IPS-20b (cell line): ENCODE results near the gene LAMC3.
A peak's percentile ranks its signal among the peaks of the same experiment; 100 is the strongest.

ENCODE experiments used
- H3K27ac ChIP-seq: one replicate; pipeline ENCODE4 v1.5.1; 2013; ENCODE audit warnings: low read length
- H3K27me3 ChIP-seq: 2 replicates; pipeline ENCODE4 v1.6.1; 2013; ENCODE audit warnings: mild to moderate bottlenecking, low read length, inconsistent platforms; ENCODE audit not compliant: insufficient read depth
- H3K36me3 ChIP-seq: 2 replicates; pipeline ENCODE4 v1.6.1; 2013; ENCODE audit warnings: low read depth, mild to moderate bottlenecking, inconsistent platforms, low read length, moderate library complexity; ENCODE audit not compliant: insufficient read depth
- H3K4me1 ChIP-seq: 2 replicates; pipeline ENCODE4 v1.6.1; 2013; ENCODE audit warnings: mild to moderate bottlenecking, control low read depth, inconsistent platforms, low read length, moderate library complexity; ENCODE audit not compliant: insufficient read depth
- H3K4me3 ChIP-seq: 2 replicates; pipeline ENCODE4 v1.5.1; 2013; ENCODE audit warnings: mild to moderate bottlenecking, low read length, inconsistent platforms
- H3K9ac ChIP-seq: 2 replicates; pipeline ENCODE4 v1.6.1; 2013; ENCODE audit warnings: low read depth, mild to moderate bottlenecking, inconsistent platforms, low read length, moderate library complexity
- H3K9me3 ChIP-seq: 2 replicates; pipeline ENCODE4 v1.6.1; 2013; ENCODE audit warnings: mild to moderate bottlenecking, low read depth, low read length, inconsistent platforms; ENCODE audit not compliant: insufficient read depth

The LAMC3 gene

GRCh38 chr9:131008909-131009618 lies at the start of gene LAMC3:
LAMC3 (plus strand) TSS chr9:131009174; CDS start chr9:131009215, 41 bp downstream.
- H3K36me3 ChIP-seq: no peaks in the 10 kb centered on the region
- H3K27ac ChIP-seq: no peak within 1 kb of the TSS
- peak within 1 kb of the TSS; percentile 46; the same call in 1 of the 2 replicates for H3K9ac ChIP-seq
- peaks cover 14% of the 10 kb centered on the region for H3K4me1 ChIP-seq
- no peaks in the 10 kb centered on the region for H3K9me3 ChIP-seq
- H3K4me3 ChIP-seq: peak within 1 kb of the TSS; percentile 62; the same call in 1 of the 2 replicates
- H3K27me3 ChIP-seq: peaks cover 24% of the 10 kb centered on the region

DNA sequence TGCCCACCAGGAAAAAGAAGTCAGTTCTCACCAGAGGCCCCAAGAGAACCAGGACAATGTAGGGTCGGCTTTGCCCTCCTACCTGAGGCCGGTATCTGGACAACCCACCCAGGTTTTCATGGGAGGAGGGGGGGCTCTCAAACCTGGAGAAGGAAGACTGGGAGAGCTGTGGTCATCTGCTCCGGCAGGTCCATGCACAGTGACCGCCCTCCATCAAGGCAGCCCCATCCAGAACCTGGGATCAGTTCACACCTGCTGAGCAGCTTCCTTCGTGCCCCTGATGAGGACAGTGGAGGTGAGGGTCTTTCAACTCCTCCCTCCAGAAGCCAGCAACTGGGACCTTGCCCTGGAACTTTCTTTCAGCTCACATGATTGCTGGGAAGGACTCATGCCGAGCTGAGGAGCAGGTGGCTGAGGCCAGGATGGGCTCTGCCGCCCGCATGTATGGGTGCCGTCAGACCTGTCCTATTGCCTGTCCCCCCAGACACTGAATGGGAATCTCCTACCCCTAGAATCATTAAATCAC lies 49.1 kb upstream of the LAMC3 start:
- H3K27me3 ChIP-seq: no peaks in the 10 kb centered on the region
- H3K4me1 ChIP-seq: no peaks in the 10 kb centered on the region

GRCh38 chr9:130960522-130961378 lies 48.2 kb upstream of the LAMC3 start:
- Histone ChIP-seq H3K27me3 (no peaks in the 10 kb centered on the region), H3K36me3 (no peaks in the 10 kb centered on the region), H3K9ac (no peak overlapping the region), H3K4me1 (no peaks in the 10 kb centered on the region), H3K4me3 (no peak overlapping the region), H3K9me3 (peaks cover 3% of the 10 kb centered on the region; the same call in 1 of the 2 replicates), H3K27ac (no peak overlapping the region)

More for the DNA sequence above, 49.1 kb upstream of the LAMC3 start:
- H3K4me3 ChIP-seq: no peak overlapping the region
- no peak overlapping the region for H3K9ac ChIP-seq
- H3K9me3 ChIP-seq: peaks cover 5% of the 10 kb centered on the region; the same call in 1 of the 2 replicates
- H3K27ac ChIP-seq: no peak overlapping the region
- H3K36me3 ChIP-seq: no peaks in the 10 kb centered on the region

GRCh38 chr9:130961511-130962300 lies 47.3 kb upstream of the LAMC3 start:
- Histone ChIP-seq H3K4me3 (no peak overlapping the region), H3K4me1 (no peaks in the 10 kb centered on the region), H3K27me3 (no peaks in the 10 kb centered on the region), H3K9me3 (peaks cover 3% of the 10 kb centered on the region; the same call in 1 of the 2 replicates), H3K27ac (no peak overlapping the region), H3K36me3 (no peaks in the 10 kb centered on the region), H3K9ac (no peak overlapping the region)

DNA sequence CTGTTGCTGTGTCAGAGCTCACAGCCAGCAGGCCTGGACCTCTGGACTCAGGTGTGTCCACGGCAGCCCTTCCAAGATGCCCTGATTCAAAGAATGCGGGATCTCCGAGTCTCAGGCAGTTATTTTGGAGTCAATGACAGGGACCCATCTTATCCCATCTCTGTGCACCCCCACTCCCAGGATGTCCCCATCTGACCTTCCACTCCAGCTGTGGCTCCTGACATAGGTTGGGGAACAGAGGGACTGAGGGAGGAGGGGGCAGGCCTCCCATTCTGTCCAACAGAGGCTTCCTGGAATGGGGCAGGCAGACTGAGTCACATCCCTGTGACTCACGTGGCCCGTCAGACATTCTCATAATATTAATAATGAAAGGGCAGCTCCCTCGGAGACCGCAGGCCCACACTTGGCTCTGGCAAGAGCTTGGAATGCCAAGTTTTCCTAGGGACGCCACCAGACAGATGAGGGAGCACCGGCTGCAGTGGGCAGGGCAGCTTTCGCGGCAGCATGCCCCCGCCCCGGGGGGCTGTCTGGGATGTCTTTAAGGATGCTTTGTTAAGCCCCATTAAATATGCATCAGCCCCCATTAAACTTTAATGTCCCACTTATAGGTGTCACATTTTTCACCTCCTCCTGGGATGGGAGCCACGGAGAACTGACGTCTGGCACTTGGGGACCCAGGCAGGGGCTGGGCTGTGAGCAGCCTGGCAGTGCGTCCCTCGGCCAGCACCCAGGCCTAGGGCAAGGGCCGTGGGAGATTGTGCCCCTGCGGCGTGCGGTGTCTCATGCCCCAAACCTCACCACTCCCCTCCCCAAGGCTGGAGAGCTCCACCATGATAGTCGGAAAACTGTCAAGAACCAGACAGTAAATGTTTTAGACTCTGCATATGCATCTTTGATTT lies 46.3 kb upstream of the LAMC3 start:
- Histone ChIP-seq H3K9me3 (peaks cover 3% of the 10 kb centered on the region; the same call in 1 of the 2 replicates), H3K27ac (no peak overlapping the region), H3K4me3 (no peak overlapping the region), H3K36me3 (no peaks in the 10 kb centered on the region), H3K27me3 (no peaks in the 10 kb centered on the region), H3K4me1 (no peaks in the 10 kb centered on the region), H3K9ac (no peak overlapping the region)

- H3K27me3 ChIP-seq: no peaks in the 10 kb centered on the region
- no peaks in the 10 kb centered on the region for H3K4me1 ChIP-seq
- no peak overlapping the region for H3K4me3 ChIP-seq
- H3K27ac ChIP-seq: no peak overlapping the region
- H3K36me3 ChIP-seq: no peaks in the 10 kb centered on the region
- H3K9ac ChIP-seq: no peak overlapping the region
- H3K9me3 ChIP-seq: peaks cover 3% of the 10 kb centered on the region; the same call in 1 of the 2 replicates
These were observed 45.6 kb upstream of the LAMC3 start for GRCh38 chr9:130963337-130963908.

DNA sequence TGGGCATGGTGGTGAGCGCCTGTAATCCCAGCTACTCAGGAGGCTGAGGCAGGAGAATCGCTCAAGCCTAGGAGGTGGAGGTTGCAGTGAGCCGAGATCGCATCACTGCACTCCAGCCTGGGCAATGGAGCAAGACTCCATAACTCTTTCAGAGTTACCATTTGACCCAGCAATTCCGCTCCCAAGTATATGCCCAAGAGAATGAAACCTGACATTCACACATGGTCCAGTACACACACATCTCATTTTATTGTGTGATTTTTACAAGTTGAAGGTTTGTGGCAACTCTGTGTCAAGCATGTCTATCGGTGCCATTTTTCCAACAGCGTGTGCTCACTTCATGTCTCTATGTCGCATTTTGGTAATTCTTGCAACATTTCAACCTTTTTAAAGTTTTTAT lies 45.1 kb upstream of the LAMC3 start:
- H3K4me1 ChIP-seq: no peaks in the 10 kb centered on the region
- no peak overlapping the region for H3K27ac ChIP-seq
- no peak overlapping the region for H3K4me3 ChIP-seq
- no peaks in the 10 kb centered on the region for H3K36me3 ChIP-seq
- H3K9me3 ChIP-seq: no peaks in the 10 kb centered on the region
- no peak overlapping the region for H3K9ac ChIP-seq
- no peaks in the 10 kb centered on the region for H3K27me3 ChIP-seq

- Histone ChIP-seq H3K9me3 (no peaks in the 10 kb centered on the region), H3K36me3 (no peaks in the 10 kb centered on the region), H3K27me3 (no peaks in the 10 kb centered on the region), H3K4me3 (no peak overlapping the region), H3K27ac (no peak overlapping the region), H3K9ac (no peak overlapping the region), H3K4me1 (no peaks in the 10 kb centered on the region)
These were observed 43.3 kb upstream of the LAMC3 start for GRCh38 chr9:130965680-130966079.

GRCh38 chr9:130970052-130970451 lies 38.9 kb upstream of the LAMC3 start:
- no peak overlapping the region for H3K4me3 ChIP-seq

GRCh38 chr9:130970855-130971254 lies 38.1 kb upstream of the LAMC3 start:
- Histone ChIP-seq H3K36me3 (no peaks in the 10 kb centered on the region), H3K9ac (no peak overlapping the region), H3K4me3 (no peak overlapping the region), H3K9me3 (no peaks in the 10 kb centered on the region), H3K4me1 (no peaks in the 10 kb centered on the region), H3K27ac (no peak overlapping the region), H3K27me3 (0 out of 2 replicates have a peak, but pooled peaks cover 3% of the 10 kb centered on the region)

More at GRCh38 chr9:130970052-130970451, 38.9 kb upstream of the LAMC3 start:
- H3K27me3 ChIP-seq: 0 out of 2 replicates have a peak, but pooled peaks cover 3% of the 10 kb centered on the region
- H3K4me1 ChIP-seq: no peaks in the 10 kb centered on the region
- H3K36me3 ChIP-seq: no peaks in the 10 kb centered on the region
- no peaks in the 10 kb centered on the region for H3K9me3 ChIP-seq
- H3K27ac ChIP-seq: no peak overlapping the region
- H3K9ac ChIP-seq: no peak overlapping the region
